ENCODE results near the gene TIMM17A. TPM values are rescaled to one million over a fixed set of nuclear protein-coding genes. Genes with fewer than 3 reads are reported as not detected.

TIMM17A gene
- total and polyA plus RNA-seq, 9 donors, result 19.9 to 38.1 (median 29.7) TPM

DNA sequence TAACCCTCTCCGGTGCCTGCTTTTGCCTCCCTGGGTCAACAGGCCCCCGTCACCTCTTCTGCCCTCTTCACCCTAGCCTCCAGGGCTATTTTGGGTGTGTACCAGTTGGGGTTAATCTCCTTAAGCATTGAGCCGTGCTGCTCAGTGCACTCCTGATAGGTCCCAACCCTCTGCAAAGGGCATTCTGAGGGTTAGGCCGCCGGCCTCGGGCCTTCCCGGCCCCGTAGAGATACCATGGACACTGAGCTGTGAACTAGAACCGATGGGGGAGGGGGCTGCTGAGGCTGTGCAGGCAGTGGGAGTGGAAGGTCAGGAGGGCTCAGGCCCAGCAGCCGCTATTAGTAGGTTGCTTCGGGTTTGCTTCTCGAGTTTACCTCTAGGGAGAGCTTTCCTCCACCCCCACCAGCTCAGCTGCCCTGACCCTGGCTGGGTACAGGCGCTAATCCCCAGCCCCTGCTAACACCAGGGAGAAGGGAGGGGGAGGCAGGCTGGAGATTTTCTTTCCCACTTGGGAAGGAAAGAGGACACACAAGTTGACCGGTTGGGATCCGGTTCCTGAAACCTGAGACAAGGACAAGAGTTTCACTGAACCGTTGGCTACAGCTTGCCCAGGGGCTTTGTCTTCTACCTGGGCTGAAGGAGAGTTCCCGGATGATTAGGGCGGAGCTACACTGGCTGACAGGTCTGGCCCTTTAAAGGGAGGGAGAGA is 13.7 kb upstream of the TIMM17A start:
- H3K4me1 ChIP-seq (ENCODE audit: insufficient read depth), result peaks cover 14% of the 10 kb centered on the region

DNA sequence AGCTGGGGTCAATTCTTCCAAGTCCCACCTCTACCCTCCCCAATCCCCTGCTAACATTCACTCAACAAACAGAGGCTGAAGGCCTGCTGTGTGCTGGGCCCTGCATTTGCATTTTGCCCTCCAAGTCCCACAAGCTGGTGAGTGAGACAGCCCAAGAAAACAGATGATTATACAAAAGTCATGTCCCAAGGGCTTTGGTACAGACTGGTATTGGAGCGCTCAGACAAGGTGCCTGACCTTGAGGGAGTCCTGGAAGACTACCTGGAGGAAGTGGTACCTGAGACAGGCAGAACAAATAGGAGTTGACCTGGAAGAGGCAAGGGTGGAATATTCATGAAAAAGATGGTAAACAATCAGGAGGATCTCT is 13.2 kb upstream of the TIMM17A start:
- WGBS, 3 donors, result 78 to 91% (median 78%) methylated on average over 1 of the region's 1 CpG
- Histone ChIP-seq H3K27me3 (no peaks in the 10 kb centered on the region), H3K36me3 (no peaks in the 10 kb centered on the region), H3K4me1 (ENCODE audit: insufficient read depth) (peaks cover 14% of the 10 kb centered on the region), H3K9me3 (no peaks in the 10 kb centered on the region), H3K4me3 (peak overlapping the region; percentile 75), H3K27ac (peak overlapping the region in 1 of 2 donors; percentile 26)
- intact Hi-C loops (cut with DNase I), result loop anchor here in 2 of 4 donors (5.0 kb wide), 2 partner anchors 35 to 45 kb away; no protein-coding TSS in a partner anchor
- no peak for DNase-seq
- TF ChIP-seq CTCF (IDR thresholded peaks at IDR 0.05) (no peak), POLR2A (IDR thresholded peaks at IDR 0.05) (no peak), EP300 (IDR thresholded peaks at IDR 0.05) (no peak)

More for the DNA sequence above, 13.7 kb upstream of the TIMM17A start:
- peak in 2 of 5 donors; percentile 51 to 60 for DNase-seq
- peak overlapping the region; percentile 75 for H3K4me3 ChIP-seq
- H3K27me3 ChIP-seq, result no peaks in the 10 kb centered on the region
- no peaks in the 10 kb centered on the region for H3K36me3 ChIP-seq
- intact Hi-C loops (cut with DNase I), result loop anchor here in 2 of 4 donors (5.0 kb wide), 2 partner anchors 34 to 44 kb away; no protein-coding TSS in a partner anchor
- peak overlapping the region in 1 of 2 donors; percentile 26 for H3K27ac ChIP-seq
- TF ChIP-seq EP300 (IDR thresholded peaks at IDR 0.05), result no peak
- no peak for TF ChIP-seq CTCF (IDR thresholded peaks at IDR 0.05)
- no peak for TF ChIP-seq POLR2A (IDR thresholded peaks at IDR 0.05)
- WGBS, 3 donors, result 20 to 28% (median 26%) methylated on average over 18 of the region's 18 CpGs
- H3K9me3 ChIP-seq, result no peaks in the 10 kb centered on the region

DNA sequence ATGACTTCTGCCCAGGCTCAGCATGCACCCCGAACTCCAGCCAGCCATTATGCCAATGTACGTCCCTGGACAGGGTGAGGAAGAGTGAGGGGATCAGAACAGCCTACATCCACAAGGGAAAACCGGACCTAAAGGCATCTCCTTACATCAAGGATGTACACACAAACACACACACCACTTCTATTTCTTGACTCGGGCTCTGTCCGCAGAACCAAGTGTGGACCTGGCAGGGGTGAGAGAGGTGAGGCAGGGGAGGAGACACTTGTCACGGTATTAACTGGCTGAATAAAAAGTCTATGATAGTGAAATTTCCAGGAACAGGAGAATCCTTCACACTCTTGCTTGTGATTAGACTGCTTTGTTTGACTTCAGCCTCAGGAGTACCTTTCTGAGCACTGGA is 11.3 kb upstream of the TIMM17A start:
- Histone ChIP-seq H3K27ac (peak overlapping the region in 1 of 2 donors; percentile 29), H3K9me3 (no peaks in the 10 kb centered on the region), H3K4me1 (ENCODE audit: insufficient read depth) (peaks cover 13% of the 10 kb centered on the region), H3K36me3 (no peaks in the 10 kb centered on the region), H3K4me3 (peak overlapping the region; percentile 75), H3K27me3 (no peaks in the 10 kb centered on the region)
- intact Hi-C loops (cut with DNase I), result loop anchor here in 2 of 4 donors (5.0 kb wide), 2 partner anchors 37 to 47 kb away; no protein-coding TSS in a partner anchor
- DNase-seq, result no peak
- TF ChIP-seq CTCF (IDR thresholded peaks at IDR 0.05), result no peak
- no peak for TF ChIP-seq POLR2A (IDR thresholded peaks at IDR 0.05)
- no peak for TF ChIP-seq EP300 (IDR thresholded peaks at IDR 0.05)
- WGBS, 3 donors, result 44 to 60% (median 49%) methylated on average over 6 of the region's 6 CpGs

DNA sequence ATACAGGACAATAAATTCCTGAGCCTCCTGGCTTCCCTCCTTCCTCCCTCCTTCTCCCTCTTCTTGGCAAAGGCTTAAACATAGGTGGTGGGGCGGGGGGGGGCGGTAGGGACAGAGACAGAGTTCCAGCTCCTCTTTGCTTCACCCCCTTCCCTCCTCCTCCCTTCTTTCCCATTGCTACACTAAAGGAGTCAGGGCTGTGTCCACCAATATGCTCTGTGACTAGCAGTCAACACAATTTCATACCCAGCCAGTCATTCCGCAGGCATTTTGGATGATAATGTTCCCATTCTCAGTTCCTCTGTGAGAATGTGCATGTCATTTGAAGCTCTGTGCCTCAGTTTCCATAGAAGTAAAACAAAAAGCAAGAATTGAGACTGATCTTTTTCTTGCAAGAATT is 10.7 kb upstream of the TIMM17A start:
- WGBS, 3 donors, result 11 to 35% (median 21%) methylated on average over 3 of the region's 3 CpGs
- TF ChIP-seq POLR2A (IDR thresholded peaks at IDR 0.05) (no peak), CTCF (IDR thresholded peaks at IDR 0.05) (no peak), EP300 (IDR thresholded peaks at IDR 0.05) (no peak)
- H3K4me1 ChIP-seq (ENCODE audit: insufficient read depth), result peaks cover 13% of the 10 kb centered on the region
- peak overlapping the region; percentile 75 for H3K4me3 ChIP-seq
- intact Hi-C loops (cut with DNase I), result loop anchor here in 3 of 4 donors (5.0 kb wide), 2 partner anchors 37 to 47 kb away; no protein-coding TSS in a partner anchor
- no peaks in the 10 kb centered on the region for H3K27me3 ChIP-seq
- H3K36me3 ChIP-seq, result no peaks in the 10 kb centered on the region
- H3K27ac ChIP-seq, result peak overlapping the region in 1 of 2 donors; percentile 29
- DNase-seq, result no peak
- no peaks in the 10 kb centered on the region for H3K9me3 ChIP-seq

Measured in ovary (tissue), 9 donors.